Measurements from ENCODE around the gene DBF4. TPM values are rescaled to one million over a fixed set of nuclear protein-coding genes. Genes with fewer than 3 reads are reported as not detected.
"Not testable (repeated sequence)": the region's sequence is repeated elsewhere in the genome, so short reads cannot be mapped to it uniquely, and the experiment has no call there.

The DBF4 gene
- total RNA-seq, 1 donor from 2014 or later, result 24.9 TPM

GRCh38 chr7:87870471-87870870 is 5.8 kb upstream of the DBF4 start:
- peaks cover 36% of the 10 kb centered on the region for H3K9me3 Mint-ChIP-seq (ENCODE audit: low read depth)
- H3K36me3 Mint-ChIP-seq (ENCODE audit: insufficient read depth), result peaks cover 54% of the 10 kb centered on the region
- TF ChIP-seq, protein P1, sequence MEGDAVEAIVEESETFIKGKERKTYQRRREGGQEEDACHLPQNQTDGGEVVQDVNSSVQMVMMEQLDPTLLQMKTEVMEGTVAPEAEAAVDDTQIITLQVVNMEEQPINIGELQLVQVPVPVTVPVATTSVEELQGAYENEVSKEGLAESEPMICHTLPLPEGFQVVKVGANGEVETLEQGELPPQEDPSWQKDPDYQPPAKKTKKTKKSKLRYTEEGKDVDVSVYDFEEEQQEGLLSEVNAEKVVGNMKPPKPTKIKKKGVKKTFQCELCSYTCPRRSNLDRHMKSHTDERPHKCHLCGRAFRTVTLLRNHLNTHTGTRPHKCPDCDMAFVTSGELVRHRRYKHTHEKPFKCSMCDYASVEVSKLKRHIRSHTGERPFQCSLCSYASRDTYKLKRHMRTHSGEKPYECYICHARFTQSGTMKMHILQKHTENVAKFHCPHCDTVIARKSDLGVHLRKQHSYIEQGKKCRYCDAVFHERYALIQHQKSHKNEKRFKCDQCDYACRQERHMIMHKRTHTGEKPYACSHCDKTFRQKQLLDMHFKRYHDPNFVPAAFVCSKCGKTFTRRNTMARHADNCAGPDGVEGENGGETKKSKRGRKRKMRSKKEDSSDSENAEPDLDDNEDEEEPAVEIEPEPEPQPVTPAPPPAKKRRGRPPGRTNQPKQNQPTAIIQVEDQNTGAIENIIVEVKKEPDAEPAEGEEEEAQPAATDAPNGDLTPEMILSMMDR (IDR thresholded peaks at IDR 0.05; ENCODE audit: unreplicated experiment), result no peak

DNA sequence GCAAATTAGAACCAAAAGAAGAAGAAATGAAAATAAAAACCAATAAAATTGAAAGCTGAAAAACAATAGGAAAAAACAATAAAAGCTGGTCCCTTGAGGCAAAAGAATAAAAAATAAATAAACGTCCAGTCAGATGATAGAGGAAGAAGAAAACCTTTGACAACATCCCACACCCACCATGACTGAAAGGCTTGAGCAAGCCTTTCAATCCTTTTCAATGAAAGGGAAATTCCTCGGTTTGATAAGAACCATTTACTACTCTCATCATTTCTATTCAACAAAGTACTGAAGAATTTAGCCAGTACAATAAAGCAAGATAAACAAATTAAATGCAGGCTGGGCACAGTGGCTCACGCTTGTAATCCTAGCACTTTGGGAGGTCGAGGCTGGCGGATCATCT is 3.9 kb upstream of the DBF4 start:
- H3K27me3 Mint-ChIP-seq, result no peaks in the 10 kb centered on the region
- TF ChIP-seq, protein P1 (IDR thresholded peaks at IDR 0.05; ENCODE audit: unreplicated experiment), result no peak
- no peak overlapping the region for H3K27ac Mint-ChIP-seq
- H3K4me3 Mint-ChIP-seq (ENCODE audit: low read depth), result no peak overlapping the region
- H3K36me3 Mint-ChIP-seq (ENCODE audit: insufficient read depth), result peaks cover 35% of the 10 kb centered on the region
- no peak for DNase-seq (ENCODE audit: low spot score, unreplicated experiment)
- H3K4me1 Mint-ChIP-seq (ENCODE audit: low read depth), result peaks cover 13% of the 10 kb centered on the region
- H3K9me3 Mint-ChIP-seq (ENCODE audit: low read depth), result peaks cover 22% of the 10 kb centered on the region

More at GRCh38 chr7:87870471-87870870, 5.8 kb upstream of the DBF4 start:
- no peak overlapping the region for H3K27ac Mint-ChIP-seq
- no peak overlapping the region for H3K4me3 Mint-ChIP-seq (ENCODE audit: low read depth)
- no peak for DNase-seq (ENCODE audit: low spot score, unreplicated experiment)
- peaks cover 13% of the 10 kb centered on the region for H3K4me1 Mint-ChIP-seq (ENCODE audit: low read depth)
- H3K27me3 Mint-ChIP-seq, result no peaks in the 10 kb centered on the region

DNA sequence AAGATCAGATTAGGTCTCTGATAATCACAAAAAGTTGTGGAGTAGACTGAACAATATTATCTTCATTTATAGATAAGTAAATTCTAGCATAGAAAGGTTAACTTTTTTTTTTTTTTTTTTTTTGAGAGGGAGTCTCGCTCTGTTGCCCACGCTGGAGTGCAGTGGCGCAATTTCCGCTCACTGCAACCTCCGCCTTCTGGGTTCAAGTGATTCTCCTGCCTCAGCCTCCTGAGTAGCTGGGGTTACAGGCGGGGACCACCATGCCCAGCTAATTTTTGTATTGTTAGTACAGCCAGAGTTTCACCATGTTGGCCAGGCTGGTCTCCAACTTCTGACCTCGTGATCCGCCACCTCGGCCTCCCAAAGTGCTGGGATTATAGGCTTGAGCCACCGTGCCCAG is 3.0 kb upstream of the DBF4 start:
- not testable (repeated sequence) for DNase-seq (ENCODE audit: low spot score, unreplicated experiment); H3K27me3 Mint-ChIP-seq; H3K27ac Mint-ChIP-seq; H3K4me3 Mint-ChIP-seq (ENCODE audit: low read depth)
- peaks cover 19% of the 10 kb centered on the region for H3K9me3 Mint-ChIP-seq (ENCODE audit: low read depth)
- peaks cover 30% of the 10 kb centered on the region for H3K36me3 Mint-ChIP-seq (ENCODE audit: insufficient read depth)
- peaks cover 18% of the 10 kb centered on the region for H3K4me1 Mint-ChIP-seq (ENCODE audit: low read depth)

GRCh38 chr7:87874066-87874465 is 2.2 kb upstream of the DBF4 start:
- H3K4me1 Mint-ChIP-seq (ENCODE audit: low read depth), result peaks cover 22% of the 10 kb centered on the region
- H3K27me3 Mint-ChIP-seq, result no peaks in the 10 kb centered on the region
- no peak overlapping the region for H3K27ac Mint-ChIP-seq
- no peak for DNase-seq (ENCODE audit: low spot score, unreplicated experiment)
- TF ChIP-seq, protein P1 (IDR thresholded peaks at IDR 0.05; ENCODE audit: unreplicated experiment), result no peak
- peak overlapping the region; percentile 98 for H3K4me3 Mint-ChIP-seq (ENCODE audit: low read depth)
- peaks cover 19% of the 10 kb centered on the region for H3K9me3 Mint-ChIP-seq (ENCODE audit: low read depth)
- H3K36me3 Mint-ChIP-seq (ENCODE audit: insufficient read depth), result peaks cover 29% of the 10 kb centered on the region

DNA sequence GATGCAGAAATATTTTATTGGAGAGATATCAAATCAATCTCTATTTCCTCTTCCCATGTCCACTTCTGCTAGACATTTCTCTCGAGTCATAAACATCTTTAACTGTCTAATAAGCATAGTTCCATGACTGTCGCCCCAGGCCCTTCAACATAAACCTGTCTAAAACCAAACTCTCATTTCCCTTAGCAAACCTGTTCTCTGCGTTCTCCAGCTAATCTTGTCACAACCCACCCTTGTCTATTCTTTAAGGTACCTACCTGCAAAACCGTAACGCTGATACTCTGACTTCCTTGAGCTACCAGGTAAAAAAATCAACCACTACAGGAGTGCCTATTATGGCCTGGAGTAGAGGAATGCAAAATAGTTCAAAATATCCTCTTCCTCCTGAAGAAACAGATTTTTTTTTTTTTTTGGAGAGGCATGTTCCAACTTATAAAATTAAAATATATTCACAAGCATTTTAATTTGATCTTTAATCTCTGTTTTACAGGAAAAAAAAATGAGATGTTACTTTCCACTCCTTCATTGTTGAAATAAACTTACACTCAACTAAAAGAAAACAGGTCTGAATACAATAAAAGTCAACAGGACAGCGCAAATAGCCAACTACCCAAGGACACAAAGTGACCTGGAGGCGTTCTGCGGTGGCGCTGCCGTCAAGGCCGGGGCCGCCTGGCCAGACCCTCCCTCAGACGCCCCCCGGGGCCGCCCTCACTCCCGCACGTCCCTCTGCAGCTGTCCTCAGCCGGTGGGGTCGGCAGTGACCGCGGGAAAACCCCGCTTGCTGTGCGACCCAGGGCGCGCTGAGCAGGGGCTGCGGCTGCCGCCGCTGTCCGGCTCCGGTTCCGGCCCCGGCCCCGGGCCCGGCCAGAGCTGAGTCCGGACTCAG is 898 bp upstream of the DBF4 start:
- TF ChIP-seq, protein P1 (IDR thresholded peaks at IDR 0.05; ENCODE audit: unreplicated experiment), result no peak
- peaks cover 22% of the 10 kb centered on the region for H3K4me1 Mint-ChIP-seq (ENCODE audit: low read depth)
- no peak for DNase-seq (ENCODE audit: low spot score, unreplicated experiment)
- H3K36me3 Mint-ChIP-seq (ENCODE audit: insufficient read depth), result peaks cover 26% of the 10 kb centered on the region
- peaks cover 19% of the 10 kb centered on the region for H3K9me3 Mint-ChIP-seq (ENCODE audit: low read depth)
- H3K27ac Mint-ChIP-seq, result peak overlapping the region; percentile 97
- H3K27me3 Mint-ChIP-seq, result no peaks in the 10 kb centered on the region
- H3K4me3 Mint-ChIP-seq (ENCODE audit: low read depth), result peak overlapping the region; percentile 98

DNA sequence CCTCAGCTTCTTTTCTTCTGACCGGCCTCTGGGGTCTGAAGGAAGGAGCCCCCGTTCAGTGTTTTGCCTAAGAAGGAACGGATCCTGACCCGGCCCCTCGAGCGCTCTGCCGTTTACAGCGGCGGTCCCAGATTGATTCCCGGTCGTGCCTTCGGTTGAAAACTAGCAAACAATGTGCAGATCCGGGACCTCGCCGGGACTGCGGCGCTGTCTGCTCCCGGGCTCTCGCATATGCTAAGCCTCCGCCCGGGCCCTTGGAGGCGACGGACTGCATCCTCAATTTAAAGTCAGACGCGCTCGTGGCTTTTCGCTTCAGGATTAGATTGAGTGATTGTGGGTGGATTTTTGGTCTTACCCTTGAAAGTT is 559 bp downstream of the DBF4 start:
- TF ChIP-seq, protein P1 (IDR thresholded peaks at IDR 0.05; ENCODE audit: unreplicated experiment), result no peak
- Mint-ChIP-seq H3K9me3 (ENCODE audit: low read depth) (peaks cover 9% of the 10 kb centered on the region), H3K27me3 (no peaks in the 10 kb centered on the region)

More for the DNA sequence above, 559 bp downstream of the DBF4 start:
- peaks cover 23% of the 10 kb centered on the region for H3K4me1 Mint-ChIP-seq (ENCODE audit: low read depth)
- H3K36me3 Mint-ChIP-seq (ENCODE audit: insufficient read depth), result peaks cover 22% of the 10 kb centered on the region
- peak; percentile 46 for DNase-seq (ENCODE audit: low spot score, unreplicated experiment)
- H3K27ac Mint-ChIP-seq, result peak overlapping the region; percentile 97
- H3K4me3 Mint-ChIP-seq (ENCODE audit: low read depth), result peak overlapping the region; percentile 98

Measured in progenitor cell of endocrine pancreas (in vitro differentiated cells).